MCF 10A (cell line): ENCODE results near the gene FNDC5. TPM values are rescaled to one million over a fixed set of nuclear protein-coding genes. Genes with fewer than 3 reads are reported as not detected.

ENCODE experiments used
- BruUV-seq: library from RNA; stranded (reverse); fragments of 400-500 nt; replicated peaks from 2 replicates; lab custom pipeline; 2021; lab: Mats Ljungman, UMichigan
- CTCF ChIA-PET: fragments of 300-600 bp; sonication (Branson Sonifier 250); formaldehyde crosslinking; extraction: SDS; loops from one replicate; lab custom pipeline; 2021; ENCODE audit warnings: antibody characterized with exemption, inconsistent platforms; lab: Yijun Ruan, JAX
- POLR2A ChIA-PET: fragments of 300-600, 350-650 bp; sonication (Branson Sonifier 250); formaldehyde crosslinking; extraction: SDS; loops from one replicate; lab custom pipeline; 2020; ENCODE audit warnings: antibody characterized with exemption, inconsistent platforms; lab: Yijun Ruan, JAX
- DNase-seq: peaks from one replicate; pipeline ENCODE4 v3.0.0-alpha.2; 2018; ENCODE audit not compliant: unreplicated experiment
- H3K27ac Mint-ChIP-seq: one replicate; pipeline ENCODE4 v1.8.0; 2022; ENCODE audit warnings: mild to moderate bottlenecking, low read depth, mixed read lengths; ENCODE audit not compliant: unreplicated experiment
- H3K27me3 Mint-ChIP-seq: one replicate; pipeline ENCODE4 v1.8.0; 2022; ENCODE audit warnings: mixed read lengths; ENCODE audit not compliant: insufficient read depth, unreplicated experiment
- H3K36me3 Mint-ChIP-seq: one replicate; pipeline ENCODE4 v1.8.0; 2022; ENCODE audit warnings: mild to moderate bottlenecking, moderate library complexity, mixed read lengths; ENCODE audit not compliant: insufficient read depth, unreplicated experiment
- H3K4me1 Mint-ChIP-seq: one replicate; pipeline ENCODE4 v1.8.0; 2022; ENCODE audit warnings: mixed read lengths; ENCODE audit not compliant: insufficient read depth, unreplicated experiment
- H3K4me3 Mint-ChIP-seq: one replicate; pipeline ENCODE4 v1.8.0; 2022; ENCODE audit warnings: mild to moderate bottlenecking, moderate library complexity, mixed read lengths; ENCODE audit not compliant: unreplicated experiment
- H3K9me3 Mint-ChIP-seq: one replicate; pipeline ENCODE4 v1.8.0; 2022; ENCODE audit warnings: mixed read lengths; ENCODE audit not compliant: unreplicated experiment
- CTCF ChIP-seq: fragments of 200-600 bp; IDR thresholded peaks from one replicate; pipeline ENCODE4 v1.8.0; 2022; ENCODE audit warnings: antibody characterized with exemption, mild to moderate bottlenecking; ENCODE audit not compliant: unreplicated experiment
- intact Hi-C: fragments of 100-400 bp; cut with micrococcal nuclease; formaldehyde crosslinking; loops from 2 replicates; pipeline ENCODE4 v1.14.1; 2022
- total RNA-seq: library from RNA; stranded (reverse); gene quantifications from 2 replicates; pipeline ENCODE4 v1.2.3, GENCODE V29; 2022

Gene FNDC5
- total RNA-seq, 1 experiment from 2014 or later: not detected

DNA sequence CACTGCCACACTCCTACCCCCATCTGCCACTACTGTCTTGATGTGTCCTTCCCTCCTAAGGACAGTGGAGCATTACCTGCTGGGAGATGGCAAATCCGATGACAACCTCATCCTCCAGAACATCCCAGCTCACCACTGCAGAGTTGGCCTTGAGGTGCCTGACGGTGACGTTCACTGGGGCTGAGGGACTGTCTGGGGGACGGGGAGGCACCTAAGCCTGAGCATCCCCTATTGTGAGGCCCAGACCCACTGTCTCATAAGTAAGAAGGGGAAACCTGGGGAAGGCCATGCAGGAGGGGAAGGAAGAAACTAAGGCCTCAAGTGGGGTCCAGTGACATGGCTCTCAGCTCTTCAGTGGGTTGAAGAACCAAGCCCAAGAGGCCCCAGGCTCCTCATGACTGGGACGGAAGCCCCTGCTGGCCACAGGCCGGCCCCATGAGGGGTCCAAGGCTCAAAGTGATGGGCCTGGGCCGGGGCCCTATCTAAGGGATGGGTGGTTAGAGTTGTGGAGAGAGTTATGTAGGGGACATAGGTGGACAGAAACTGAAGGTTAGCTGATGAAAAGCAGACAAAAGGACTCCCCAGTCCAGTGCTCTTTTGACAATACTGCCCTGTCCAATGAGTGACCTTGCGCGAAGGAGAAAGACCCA lies 1.8 kb downstream of the FNDC5 start:
- H3K36me3 Mint-ChIP-seq: no peaks in the 10 kb centered on the region
- peaks cover 5% of the 10 kb centered on the region for H3K4me1 Mint-ChIP-seq
- no peak for TF ChIP-seq CTCF
- intact Hi-C loops: no loop called here
- no peak for DNase-seq
- H3K27ac Mint-ChIP-seq: no peak overlapping the region
- CTCF ChIA-PET: interaction anchor here (0.6 to 1.3 kb wide), 4 partner anchors 8 to 586 kb away, joined by 3 to 5 read pairs (median 4); no protein-coding TSS in a partner anchor
- H3K9me3 Mint-ChIP-seq: no peaks in the 10 kb centered on the region
- H3K27me3 Mint-ChIP-seq: peaks cover 12% of the 10 kb centered on the region
- POLR2A ChIA-PET: interaction anchor here (0.8 kb wide), 1 partner anchor 45 kb away, joined by 3 read pairs; no protein-coding TSS in a partner anchor
- BruUV-seq: no TSS peak
- H3K4me3 Mint-ChIP-seq: no peak overlapping the region

DNA sequence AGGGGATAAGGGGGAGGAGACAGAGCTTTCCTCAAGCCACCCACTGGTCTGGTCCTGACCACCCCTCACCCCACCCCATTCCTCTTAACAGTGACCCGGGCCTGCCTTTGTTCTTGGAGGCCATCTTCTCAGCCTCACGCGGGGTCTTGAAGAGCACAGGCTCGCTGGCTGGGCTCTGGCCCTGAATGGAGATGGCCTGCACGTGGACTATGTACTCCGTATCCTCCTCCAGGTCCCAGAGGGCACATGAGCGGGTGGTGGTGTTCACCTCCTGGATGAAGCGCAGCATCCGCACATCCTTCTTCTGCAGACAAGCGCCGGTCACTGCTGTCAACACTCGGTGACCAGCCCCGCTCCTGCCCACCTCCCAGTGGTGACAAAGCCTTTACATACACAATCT lies 2.6 kb downstream of the FNDC5 start:
- Mint-ChIP-seq H3K27ac (no peak overlapping the region), H3K9me3 (no peaks in the 10 kb centered on the region), H3K27me3 (peaks cover 12% of the 10 kb centered on the region), H3K4me1 (peaks cover 5% of the 10 kb centered on the region), H3K36me3 (peaks cover 6% of the 10 kb centered on the region), H3K4me3 (no peak overlapping the region)
- no TSS peak for BruUV-seq
- no peak for TF ChIP-seq CTCF
- CTCF ChIA-PET: interaction anchor here (0.6 to 1.3 kb wide), 3 partner anchors 9 to 587 kb away, joined by 4 to 6 read pairs (median 5); no protein-coding TSS in a partner anchor
- DNase-seq: no peak
- POLR2A ChIA-PET: interaction anchor here (0.7 kb wide), 1 partner anchor 501 kb away, joined by 4 read pairs; no protein-coding TSS in a partner anchor
- intact Hi-C loops: no loop called here

- no peaks in the 10 kb centered on the region for H3K9me3 Mint-ChIP-seq
- no peak overlapping the region for H3K4me3 Mint-ChIP-seq
- peaks cover 5% of the 10 kb centered on the region for H3K4me1 Mint-ChIP-seq
- no peak for DNase-seq
- H3K27ac Mint-ChIP-seq: no peak overlapping the region
- ChIA-PET CTCF (interaction anchor here (1.3 to 1.4 kb wide), 2 partner anchors 9 to 219 kb away, joined by 4 to 6 read pairs; no protein-coding TSS in a partner anchor), POLR2A (interaction anchor here (0.7 kb wide), 1 partner anchor 501 kb away, joined by 4 read pairs; no protein-coding TSS in a partner anchor)
- BruUV-seq: no TSS peak
- peaks cover 12% of the 10 kb centered on the region for H3K27me3 Mint-ChIP-seq
- intact Hi-C loops: no loop called here
- H3K36me3 Mint-ChIP-seq: peaks cover 10% of the 10 kb centered on the region
- no peak for TF ChIP-seq CTCF
Measured at GRCh38 chr1:32867671-32868070, 3.0 kb downstream of the FNDC5 start.

- Mint-ChIP-seq H3K27ac (no peak overlapping the region), H3K4me1 (peaks cover 5% of the 10 kb centered on the region), H3K9me3 (no peaks in the 10 kb centered on the region), H3K27me3 (peaks cover 12% of the 10 kb centered on the region), H3K4me3 (no peak overlapping the region), H3K36me3 (peaks cover 15% of the 10 kb centered on the region)
- BruUV-seq: no TSS peak
- no peak for DNase-seq
- CTCF ChIA-PET: interaction anchor here (0.6 to 1.4 kb wide), 5 partner anchors 10 to 219 kb away, joined by 3 to 6 read pairs (median 4); no protein-coding TSS in a partner anchor
- POLR2A ChIA-PET: interaction anchor here (0.5 to 1.2 kb wide), 3 partner anchors 50 to 500 kb away, joined by 3 to 4 read pairs (median 3); partner anchors contain the start of genes S100PBP and YARS1
- TF ChIP-seq CTCF: no peak
- intact Hi-C loops: no loop called here
Measured at GRCh38 chr1:32867151-32867550, 3.6 kb downstream of the FNDC5 start.
